ENCODE data around the gene VASH2. TPM values are rescaled to one million over a fixed set of nuclear protein-coding genes. Genes with fewer than 3 reads are reported as not detected.

Gene VASH2
- total RNA-seq: 0.14 and 0.27 TPM in 2 replicates

DNA sequence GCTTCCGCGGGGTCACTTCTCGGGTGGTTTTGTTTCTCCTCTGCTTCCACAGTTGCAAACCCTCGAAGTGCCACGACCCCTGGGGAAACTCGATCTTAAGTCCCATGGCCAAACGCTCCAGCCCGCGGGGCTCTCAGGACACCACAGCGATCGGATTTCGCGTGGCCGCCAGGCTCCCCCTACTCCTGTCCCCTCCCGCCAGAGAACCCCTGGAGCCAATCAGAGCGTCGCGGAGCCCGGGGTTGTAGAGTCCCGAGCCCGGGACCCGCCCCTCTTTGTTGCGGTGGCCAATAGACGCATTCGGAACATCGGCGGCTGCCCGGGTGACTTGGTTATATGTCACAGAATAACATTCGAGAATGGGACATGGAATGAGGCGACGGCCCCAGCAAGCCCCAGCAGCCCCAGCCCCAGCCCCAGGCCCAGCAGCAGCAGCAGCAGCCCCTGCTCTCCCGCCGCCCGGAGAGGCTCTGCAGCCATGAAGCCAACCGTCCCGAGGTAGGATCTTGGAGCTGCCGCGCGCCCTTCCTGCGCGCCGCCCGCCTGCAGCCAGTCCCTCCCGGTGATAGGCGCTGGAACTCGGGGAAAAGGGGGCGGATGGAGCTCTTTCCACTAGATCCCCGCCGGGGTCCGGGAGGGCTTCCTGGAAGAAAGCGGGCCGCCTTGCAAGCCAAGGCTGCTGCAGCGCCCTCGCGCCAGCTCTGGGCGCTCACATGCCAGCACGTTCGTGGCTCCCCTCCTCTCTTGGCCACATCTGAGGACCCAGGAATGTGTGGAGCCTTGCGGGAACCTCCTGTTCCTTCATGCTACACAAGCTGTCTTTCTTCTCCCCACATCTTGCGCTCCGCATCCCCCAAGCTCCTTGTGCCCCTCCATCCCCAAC lies at the start of gene VASH2:
TSS of gene VASH2 (plus strand) at position 299 of the 883 bp plus-strand sequence. CDS start 1,002 bp downstream, outside the sequence.

DNA sequence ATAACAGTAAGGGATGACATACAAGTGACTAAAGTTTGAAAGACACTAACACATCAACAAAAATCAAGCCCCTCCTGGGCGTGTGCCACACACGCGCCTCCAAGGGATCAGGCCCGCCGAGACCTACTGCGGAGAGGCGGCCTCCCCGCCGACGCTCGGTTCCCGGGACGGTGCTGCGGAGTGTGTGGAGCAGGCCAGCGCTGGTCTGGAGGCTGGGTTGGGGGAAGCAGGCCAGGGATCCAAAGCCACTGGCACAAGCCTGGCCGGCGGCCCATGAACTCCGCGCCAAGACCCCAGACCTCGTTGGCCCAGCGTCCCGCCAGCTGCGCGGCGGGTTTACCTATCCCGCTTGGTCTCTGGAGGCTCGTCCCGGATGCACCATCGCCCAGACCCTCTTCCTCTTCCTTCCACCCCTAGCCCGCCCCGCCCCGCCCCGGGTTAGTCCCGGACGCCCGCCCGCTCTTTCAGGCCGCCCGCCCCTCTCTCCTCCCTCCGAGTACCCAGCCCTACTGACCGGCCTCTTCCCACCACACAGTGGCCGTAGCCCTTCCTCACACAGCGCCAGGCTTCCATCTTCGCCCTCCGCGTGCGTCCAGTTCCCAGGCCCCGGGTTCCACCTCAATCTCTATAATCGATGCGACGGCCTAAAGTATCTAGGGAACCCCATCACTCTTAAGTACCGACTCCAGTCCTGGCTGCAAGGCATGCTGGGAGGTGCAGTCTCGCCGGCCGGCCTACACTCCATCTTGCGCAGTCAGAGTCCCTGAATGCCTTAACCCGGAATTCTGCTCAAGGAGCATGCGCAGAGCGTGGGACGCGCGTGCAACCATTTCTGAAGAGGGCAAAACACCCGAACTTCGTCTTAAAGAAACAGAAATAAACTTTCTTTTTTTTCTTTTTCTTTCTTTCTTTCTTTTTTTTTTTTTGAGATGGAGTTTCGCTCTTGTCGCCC lies 65.0 kb downstream of the VASH2 start, which contains the start of gene ANGEL2:
TSS of gene ANGEL2 (minus strand) at position 769 of the 952 bp plus-strand sequence. CDS start at position 573, 196 bp downstream.

Other genes with a start within 250 kb of the VASH2 start
- 41.3 and 48.1 TPM in 2 replicates for gene NSL1, start 158.8 kb upstream of the VASH2 start, total RNA-seq
- gene TATDN3, start 158.6 kb upstream of the VASH2 start, total RNA-seq: 12.2 and 15.4 TPM in 2 replicates
- gene SPATA45, start 102.9 kb upstream of the VASH2 start, total RNA-seq: not detected in 2 replicates
- 10.1 and 13.1 TPM in 2 replicates for gene FLVCR1, start 92.3 kb upstream of the VASH2 start, total RNA-seq
- 53.1 and 60.2 TPM in 2 replicates for gene ANGEL2, start 65.3 kb downstream of the VASH2 start, total RNA-seq
- gene RPS6KC1, start 100.7 kb downstream of the VASH2 start, total RNA-seq: 31.2 and 32.6 TPM in 2 replicates

All from thoracic aorta endothelial cell (primary cell).